Right lobe of liver (tissue), 4 donors: ENCODE data around the gene CYB5D1.

Experiments used
- CTCF ChIP-seq, 4 donors: fragments of 200-600 bp in 3 of 4; fragments of 450-650 bp in 1 of 4; IDR thresholded peaks; one replicate each; pipeline versions ENCODE4 v1.5.1 to v1.8.0; 2016 to 2022; ENCODE audit warnings: antibody characterized with exemption in 4 of 4, mild to moderate bottlenecking in 2 of 4
- POLR2A ChIP-seq: fragments of 450-650 bp; IDR thresholded peaks from one replicate; pipeline ENCODE4 v1.6.1; 2017; ENCODE audit warnings: antibody characterized with exemption, mild to moderate bottlenecking
- donor health status: DM: no; HTN: no; CAD: no.
- donor health status: DM: no; HTN: no; CAD: no.
- donor health status: DM: no; HTN: yes; CAD: no.

GRCh38 chr17:7843257-7843535, 14.6 kb upstream of the CYB5D1 start:
- TF ChIP-seq CTCF (IDR thresholded peaks at IDR 0.05) = no peak
- TF ChIP-seq POLR2A = no peak
